Mucosa of descending colon (tissue), 3 donors: Measurements from ENCODE around the gene RNF146. TPM values are rescaled to one million over a fixed set of nuclear protein-coding genes. Genes with fewer than 3 reads are reported as not detected.

Experiments used
- ATAC-seq: fragments of 200-7000 bp; cut with Tn5 transposase; one replicate; pipeline ENCODE4 v1.9.1; 2020; ENCODE audit warnings: mild to moderate bottlenecking, moderate library complexity
- DNase-seq, 3 donors: peaks; one replicate each; pipeline ENCODE4 v3.0.0-alpha.2; 2020
- H3K36me3 ChIP-seq: fragments of 200-600 bp; one replicate; pipeline ENCODE4 v1.8.0; 2021; ENCODE audit warnings: low read depth, mild to moderate bottlenecking
- H3K4me1 ChIP-seq: fragments of 200-600 bp; one replicate; pipeline ENCODE4 v1.8.0; 2021; ENCODE audit warnings: low read depth, mild to moderate bottlenecking
- H3K4me3 ChIP-seq: fragments of 200-600 bp; one replicate; pipeline ENCODE4 v1.8.0; 2021; ENCODE audit warnings: mild to moderate bottlenecking
- H3K9me3 ChIP-seq: fragments of 200-600 bp; one replicate; pipeline ENCODE4 v1.8.0; 2021; ENCODE audit warnings: mild to moderate bottlenecking
- intact Hi-C, 2 donors: fragments of 100-400 bp; cut with DNase I in 1 of 2; cut with micrococcal nuclease in 1 of 2; formaldehyde crosslinking; loops; one replicate each; pipeline versions ENCODE4 v1.11.0 to v1.11.1; 2022; cut with DNase I, micrococcal nuclease
- total RNA-seq, 3 donors: library from RNA; stranded (reverse); fragmentation: NEBNext Ultra II Directional in 2 of 3; extraction: Animal tissue kit (Norgen Biotek cat#: 25700) in 2 of 3; gene quantifications; one replicate each; pipeline versions ENCODE4 v1.2.1 to v1.2.4, GENCODE V29; 2021 to 2023
- TF ChIP-seq, protein P1 (sequence below): fragments of 200-600 bp; IDR thresholded peaks from one replicate; pipeline ENCODE4 v1.8.0; 2022; ENCODE audit warnings: antibody characterized with exemption, mild to moderate bottlenecking
- donor health status: DM: no; HTN: no; CAD: no; lungs with moderate emphysema.
- donor health status: DM: no; HTN: no; CAD: no.
- donor health status: DM: no; HTN: yes; CAD: no.

The RNF146 gene
- total RNA-seq, 3 donors from 2014 or later, result 25.1 to 48.6 (median 29.5) TPM

DNA sequence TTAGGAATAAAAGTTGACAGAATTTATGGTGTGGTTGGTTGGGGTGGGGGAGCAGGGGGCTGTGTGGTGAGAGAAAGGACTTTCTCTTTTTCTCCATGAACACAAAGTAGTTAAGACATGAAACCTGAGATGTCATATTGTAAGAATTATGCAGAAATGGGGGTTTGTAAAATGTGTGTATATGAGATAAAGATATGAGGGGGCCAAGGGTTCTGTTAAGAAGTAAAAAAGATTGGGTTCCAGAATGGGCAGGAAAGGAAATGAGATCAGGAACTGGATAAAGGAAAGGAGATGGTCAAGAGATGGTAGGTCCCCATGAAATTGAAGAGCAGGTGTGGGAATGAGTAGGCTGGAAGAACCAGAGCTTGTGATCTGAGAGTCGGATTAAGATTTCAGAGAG, 9.7 kb downstream of the RNF146 start:
- Histone ChIP-seq H3K4me1 (no peaks in the 10 kb centered on the region), H3K9me3 (no peaks in the 10 kb centered on the region), H3K36me3 (no peaks in the 10 kb centered on the region), H3K4me3 (no peak overlapping the region)
- intact Hi-C loops, result no loop called here
- ATAC-seq (no peak), DNase-seq (no peak)
- TF ChIP-seq, protein P1, sequence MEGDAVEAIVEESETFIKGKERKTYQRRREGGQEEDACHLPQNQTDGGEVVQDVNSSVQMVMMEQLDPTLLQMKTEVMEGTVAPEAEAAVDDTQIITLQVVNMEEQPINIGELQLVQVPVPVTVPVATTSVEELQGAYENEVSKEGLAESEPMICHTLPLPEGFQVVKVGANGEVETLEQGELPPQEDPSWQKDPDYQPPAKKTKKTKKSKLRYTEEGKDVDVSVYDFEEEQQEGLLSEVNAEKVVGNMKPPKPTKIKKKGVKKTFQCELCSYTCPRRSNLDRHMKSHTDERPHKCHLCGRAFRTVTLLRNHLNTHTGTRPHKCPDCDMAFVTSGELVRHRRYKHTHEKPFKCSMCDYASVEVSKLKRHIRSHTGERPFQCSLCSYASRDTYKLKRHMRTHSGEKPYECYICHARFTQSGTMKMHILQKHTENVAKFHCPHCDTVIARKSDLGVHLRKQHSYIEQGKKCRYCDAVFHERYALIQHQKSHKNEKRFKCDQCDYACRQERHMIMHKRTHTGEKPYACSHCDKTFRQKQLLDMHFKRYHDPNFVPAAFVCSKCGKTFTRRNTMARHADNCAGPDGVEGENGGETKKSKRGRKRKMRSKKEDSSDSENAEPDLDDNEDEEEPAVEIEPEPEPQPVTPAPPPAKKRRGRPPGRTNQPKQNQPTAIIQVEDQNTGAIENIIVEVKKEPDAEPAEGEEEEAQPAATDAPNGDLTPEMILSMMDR, result no peak

DNA sequence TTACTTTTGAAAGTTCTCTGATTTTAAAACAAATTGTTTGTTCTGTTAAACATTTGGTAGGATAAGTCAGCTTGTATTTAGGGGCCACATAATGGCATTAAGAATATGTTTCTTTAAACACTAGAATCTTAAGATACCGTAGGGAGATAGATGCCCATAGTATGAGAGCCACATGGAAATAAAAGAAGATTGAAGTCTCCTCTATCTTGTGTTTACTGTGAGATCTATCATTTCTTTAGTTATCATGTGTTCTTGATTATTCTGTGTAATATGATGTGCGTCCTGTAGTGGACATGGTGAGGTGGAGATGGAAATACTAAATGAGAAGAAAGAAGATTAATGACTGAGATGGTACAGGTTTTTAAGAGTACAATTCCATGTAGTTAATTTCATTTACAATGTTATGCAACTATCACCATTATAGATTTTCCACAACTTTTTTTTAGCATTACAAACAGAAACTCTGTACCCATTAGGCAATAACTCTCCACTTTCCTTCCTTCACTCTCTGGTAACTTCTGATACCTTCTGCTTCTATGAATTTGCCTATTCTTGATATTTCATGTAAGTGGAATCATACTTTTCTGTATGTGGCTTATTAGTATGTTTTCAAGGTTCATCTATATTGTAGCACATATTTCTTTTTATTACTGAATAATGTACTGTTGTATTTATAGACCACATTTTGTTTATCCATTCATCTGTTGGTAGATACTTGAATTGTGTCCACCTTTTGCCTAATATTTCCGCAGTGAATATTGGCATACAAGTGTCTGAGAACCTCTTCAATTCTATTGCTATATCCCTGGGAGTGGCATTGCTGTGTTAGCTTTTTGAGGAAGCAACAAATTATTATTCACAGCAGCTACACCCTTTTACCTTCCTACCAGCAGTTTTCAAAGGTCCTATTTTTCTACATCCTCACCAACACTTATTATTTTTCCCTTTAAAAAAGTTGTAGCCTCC, 11.5 kb downstream of the RNF146 start:
- TF ChIP-seq, protein P1, result no peak
- ATAC-seq, result no peak
- no peak for DNase-seq
- H3K4me1 ChIP-seq, result no peaks in the 10 kb centered on the region
- no peak overlapping the region for H3K4me3 ChIP-seq
- H3K36me3 ChIP-seq, result no peaks in the 10 kb centered on the region
- intact Hi-C loops, result no loop called here
- no peaks in the 10 kb centered on the region for H3K9me3 ChIP-seq

DNA sequence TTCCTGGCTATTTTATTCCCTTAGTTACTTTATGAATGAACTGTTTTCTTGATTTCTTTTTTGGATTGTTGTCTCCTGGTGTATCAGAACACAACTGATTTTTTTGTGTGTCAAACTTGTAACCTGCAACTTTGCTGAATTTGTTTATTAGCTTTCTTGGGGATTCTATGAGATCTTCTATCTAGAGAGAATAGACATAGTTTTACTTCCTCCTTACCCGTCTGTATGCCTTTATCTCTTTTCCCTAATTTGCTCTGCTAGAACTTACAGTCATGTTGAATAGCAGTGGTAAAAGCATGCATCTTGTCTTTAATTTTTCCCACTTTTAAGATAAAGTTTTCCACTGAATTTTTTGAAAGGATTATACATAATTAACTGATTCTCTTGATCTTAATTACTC, 13.2 kb downstream of the RNF146 start:
- Histone ChIP-seq H3K4me3 (no peak overlapping the region), H3K36me3 (no peaks in the 10 kb centered on the region), H3K4me1 (no peaks in the 10 kb centered on the region), H3K9me3 (no peaks in the 10 kb centered on the region)
- DNase-seq (no peak), ATAC-seq (no peak)
- intact Hi-C loops, result no loop called here
- TF ChIP-seq, protein P1, result no peak

DNA sequence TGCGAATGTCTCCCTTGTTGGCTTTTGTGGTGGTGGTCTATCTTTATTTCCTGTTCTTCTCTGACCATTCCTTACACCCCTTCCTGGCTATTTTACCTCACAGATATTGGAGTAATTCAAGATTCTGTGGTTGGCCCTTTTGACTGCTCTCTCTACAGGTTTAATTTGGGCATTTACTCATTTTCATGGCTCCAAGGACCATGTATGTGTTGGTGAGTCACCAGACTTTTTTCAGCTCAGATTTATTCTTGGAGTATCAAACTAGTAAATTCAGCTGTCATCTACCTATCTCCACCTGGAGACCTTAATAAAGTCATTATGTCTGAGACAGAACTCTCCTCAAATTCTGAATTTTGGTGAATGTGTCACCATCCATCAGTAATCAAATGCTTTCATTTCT, 15.5 kb downstream of the RNF146 start:
- H3K36me3 ChIP-seq, result no peaks in the 10 kb centered on the region

DNA sequence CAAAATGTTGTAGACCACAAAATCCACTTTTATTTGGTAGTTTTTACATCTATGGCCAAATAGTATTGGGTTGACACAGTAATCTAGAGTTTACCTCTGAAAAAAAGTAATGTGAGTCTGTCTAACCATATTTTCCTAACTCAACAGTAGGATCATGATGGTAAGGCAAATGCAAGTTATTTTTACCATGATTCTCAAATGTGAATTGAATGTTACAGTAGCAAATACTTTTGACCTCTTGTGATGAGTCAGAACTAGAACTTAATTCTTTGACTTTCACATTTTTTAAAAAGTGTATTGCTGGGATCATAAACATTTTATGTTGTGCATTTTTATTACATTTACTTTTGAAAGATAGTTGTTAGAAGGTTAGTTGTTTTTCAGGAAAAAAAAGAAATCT, 22.0 kb downstream of the RNF146 start:
- ATAC-seq (no peak), DNase-seq (no peak)
- TF ChIP-seq, protein P1, result no peak
- H3K36me3 ChIP-seq, result no peaks in the 10 kb centered on the region
- no peak overlapping the region for H3K4me3 ChIP-seq
- H3K4me1 ChIP-seq, result no peaks in the 10 kb centered on the region
- no peaks in the 10 kb centered on the region for H3K9me3 ChIP-seq
- intact Hi-C loops, result no loop called here

More for the DNA sequence above, 15.5 kb downstream of the RNF146 start:
- Histone ChIP-seq H3K4me1 (no peaks in the 10 kb centered on the region), H3K4me3 (no peak overlapping the region), H3K9me3 (no peaks in the 10 kb centered on the region)
- intact Hi-C loops, result no loop called here
- ATAC-seq, result no peak
- TF ChIP-seq, protein P1, result no peak
- no peak for DNase-seq
